Measurements from ENCODE around the gene AGBL5. TPM values are rescaled to one million over a fixed set of nuclear protein-coding genes. Genes with fewer than 3 reads are reported as not detected.
A peak's percentile ranks its signal among the peaks of the same experiment; 100 is the strongest.

Gene AGBL5
- polyA plus RNA-seq, 1 donor, result 18.8 TPM

- DNase-seq, result no peak
Measured at GRCh38 chr2:27079233-27080139, 28.0 kb downstream of the AGBL5 start.

- no peak for DNase-seq
Measured at GRCh38 chr2:27080140-27080469, 28.6 kb downstream of the AGBL5 start.

- no peak for DNase-seq
Measured at GRCh38 chr2:27080603-27080936, 29.1 kb downstream of the AGBL5 start.

- DNase-seq, result no peak
Measured at GRCh38 chr2:27081984-27082772, 30.7 kb downstream of the AGBL5 start.

GRCh38 chr2:27082773-27083409 lies 31.4 kb downstream of the AGBL5 start:
- DNase-seq, result no peak

GRCh38 chr2:27083410-27084296 lies 32.2 kb downstream of the AGBL5 start:
- DNase-seq, result no peak

- no peak for DNase-seq
Measured at GRCh38 chr2:27084297-27085061, 33.0 kb downstream of the AGBL5 start.

- DNase-seq, result no peak
Measured at GRCh38 chr2:27085062-27085672, 33.7 kb downstream of the AGBL5 start.

GRCh38 chr2:27085673-27086089 lies 34.2 kb downstream of the AGBL5 start:
- peak; percentile 58 for DNase-seq

- peak; percentile 94 for DNase-seq
Measured at GRCh38 chr2:27086090-27086723, 34.7 kb downstream of the AGBL5 start.

- DNase-seq, result no peak
Measured at GRCh38 chr2:27086724-27087593, 35.5 kb downstream of the AGBL5 start, which contains the start of gene KHK. Gene KHK, plus strand, starts transcription at chr2:27086772. Its CDS starts 488 bp downstream, at chr2:27087260.

- no peak for DNase-seq
Measured at GRCh38 chr2:27087823-27088410, 36.4 kb downstream of the AGBL5 start.

GRCh38 chr2:27088634-27089033 lies 37.2 kb downstream of the AGBL5 start:
- no peak for DNase-seq

- no peak for DNase-seq
Measured at GRCh38 chr2:27089111-27089954, 37.9 kb downstream of the AGBL5 start.

- no peak for DNase-seq
Measured at GRCh38 chr2:27091746-27092695, 40.6 kb downstream of the AGBL5 start.

GRCh38 chr2:27092696-27093429 lies 41.4 kb downstream of the AGBL5 start:
- no peak for DNase-seq

All from hindlimb muscle (tissue), 1 donor.